H1 (cell line): ENCODE data around the gene RNU1-4. TPM values are rescaled to one million over a fixed set of nuclear protein-coding genes. Genes with fewer than 3 reads are reported as not detected.
"Not testable (repeated sequence)": the region's sequence is repeated elsewhere in the genome, so short reads cannot be mapped to it uniquely, and the experiment has no call there.

Source experiments
- CTCF ChIA-PET: fragments of 300-600 bp; sonication (Branson Sonifier 250); formaldehyde crosslinking; loops from one replicate; lab custom pipeline; 2021; ENCODE audit not compliant: partially characterized antibody; lab: Charles Lee
- POLR2A ChIA-PET: fragments of 300-600 bp; sonication (Branson Sonifier 250); formaldehyde crosslinking; loops from one replicate; lab custom pipeline; 2021; ENCODE audit warnings: inconsistent platforms; ENCODE audit not compliant: partially characterized antibody; lab: Charles Lee
- DNase-seq, 2 experiments: peaks; one replicate each; pipeline versions ENCODE4 v3.0.0 to v3.0.0-alpha.2; 2010 to 2022; ENCODE audit warnings: low spot score in 2 of 2, low read depth in 1 of 2, mixed read lengths in 1 of 2
- FAIRE-seq: peaks from 2 replicates; lab custom pipeline; 2011; peaks lifted over from hg19 to GRCh38; lab: Jason Lieb, UNC
- H2AFZ ChIP-seq: 2 replicates; pipeline ENCODE4 v1.8.1; 2012; ENCODE audit warnings: low read length, inconsistent platforms
- H2AK5ac ChIP-seq: 2 replicates; pipeline ENCODE4 v1.6.1; 2013; ENCODE audit warnings: low read depth, low read length
- H2BK120ac ChIP-seq: replicated peaks from 2 replicates; pipeline ENCODE3; 2013; ENCODE audit warnings: low read depth, low read length, inconsistent platforms
- H2BK12ac ChIP-seq: 2 replicates; pipeline ENCODE4 v1.6.1; 2013; ENCODE audit warnings: low read depth, low read length
- H2BK15ac ChIP-seq: 2 replicates; pipeline ENCODE4 v1.6.1; 2013; ENCODE audit warnings: low read length
- H2BK20ac ChIP-seq: 2 replicates; pipeline ENCODE4 v1.6.1; 2013; ENCODE audit warnings: low read length
- H2BK5ac ChIP-seq: 2 replicates; pipeline ENCODE4 v1.6.1; 2013; ENCODE audit warnings: low read depth, low read length
- H3K14ac ChIP-seq: 2 replicates; pipeline ENCODE4 v1.6.1; 2013; ENCODE audit warnings: inconsistent platforms; ENCODE audit not compliant: insufficient read length
- H3K18ac ChIP-seq: 2 replicates; pipeline ENCODE4 v1.6.1; 2013; ENCODE audit warnings: low read length; ENCODE audit errors: extremely low read depth
- H3K23ac ChIP-seq: 2 replicates; pipeline ENCODE4 v1.6.1; 2013; ENCODE audit warnings: inconsistent platforms; ENCODE audit not compliant: insufficient read length
- H3K23me2 ChIP-seq: 2 replicates; pipeline ENCODE4 v1.6.1; 2013; ENCODE audit warnings: low read depth, low read length
- H3K27ac ChIP-seq: 2 replicates; pipeline ENCODE4 v1.6.1; 2011; ENCODE audit warnings: low read depth, low read length, inconsistent platforms
- H3K27me3 ChIP-seq, 4 experiments: replicated peaks in 1 of 4; 1 replicate in 1 of 4; 2 replicates in 3 of 4; pipeline versions ENCODE4 v1.6.1 to v1.8.1; 2011 to 2013; ENCODE audit warnings: low read length in 3 of 4, mild to moderate bottlenecking in 3 of 4, inconsistent platforms in 2 of 4, mixed read lengths in 2 of 4, moderate library complexity in 1 of 4; ENCODE audit not compliant: control insufficient read depth in 3 of 4, insufficient read depth in 3 of 4; ENCODE audit errors: extremely low read depth in 1 of 4
- H3K36me3 ChIP-seq, 4 experiments: 2 replicates each; pipeline versions ENCODE4 v1.6.1 to v1.8.1; 2011 to 2013; ENCODE audit warnings: mild to moderate bottlenecking in 4 of 4, low read length in 3 of 4, moderate library complexity in 2 of 4, control low read depth in 1 of 4, inconsistent platforms in 1 of 4; ENCODE audit not compliant: insufficient read depth in 4 of 4, control insufficient read depth in 2 of 4
- H3K4ac ChIP-seq: replicated peaks from 2 replicates; pipeline ENCODE3; 2013; ENCODE audit warnings: low read length, low read depth, mixed read lengths, inconsistent platforms; ENCODE audit not compliant: insufficient read length
- H3K4me1 ChIP-seq, 4 experiments: replicated peaks in 1 of 4; 1 replicate in 1 of 4; 2 replicates in 3 of 4; pipeline versions ENCODE4 v1.6.1 to v1.8.1; 2011 to 2013; ENCODE audit warnings: low read length in 3 of 4, inconsistent platforms in 2 of 4, mixed read lengths in 1 of 4; ENCODE audit not compliant: insufficient read depth in 4 of 4, control insufficient read depth in 3 of 4
- H3K4me2 ChIP-seq, 2 experiments: 2 replicates each; pipeline versions ENCODE4 v1.6.1 to v1.8.1; 2011 to 2013; ENCODE audit warnings: low read depth in 2 of 2, low read length in 2 of 2, control low read depth in 1 of 2, inconsistent platforms in 1 of 2, mild to moderate bottlenecking in 1 of 2; ENCODE audit not compliant: insufficient read depth in 1 of 2
- H3K4me3 ChIP-seq, 4 experiments: fragments of 200-600, 300-600 bp in 1 of 4; sonication (generic), shearing (Covaris generic), sonication (Bioruptor Twin) in 1 of 4; 2 replicates each; pipeline versions ENCODE4 v1.5.1 to v1.8.1; 2011 to 2016; ENCODE audit warnings: low read length in 4 of 4, low read depth in 3 of 4, control low read depth in 2 of 4, inconsistent platforms in 2 of 4, mild to moderate bottlenecking in 2 of 4, mixed read lengths in 1 of 4, moderate library complexity in 1 of 4; ENCODE audit not compliant: insufficient read depth in 2 of 4; ENCODE audit errors: extremely low read depth in 1 of 4
- H3K56ac ChIP-seq: replicated peaks from 2 replicates; pipeline ENCODE3; 2013; ENCODE audit warnings: low read depth, mild to moderate bottlenecking, mixed read lengths, low read length, inconsistent platforms; ENCODE audit not compliant: insufficient read length
- H3K79me1 ChIP-seq: 2 replicates; pipeline ENCODE4 v1.6.1; 2013; ENCODE audit warnings: low read depth, low read length, control low read depth
- H3K79me2 ChIP-seq, 2 experiments: 2 replicates each; pipeline versions ENCODE4 v1.6.1 to v1.8.1; 2012 to 2013; ENCODE audit warnings: low read length in 2 of 2, mild to moderate bottlenecking in 2 of 2, inconsistent platforms in 1 of 2; ENCODE audit not compliant: insufficient read depth in 2 of 2, control insufficient read depth in 1 of 2
- H3K9ac ChIP-seq, 4 experiments: replicated peaks in 1 of 4; 1 replicate in 1 of 4; 2 replicates in 3 of 4; pipeline versions ENCODE4 v1.6.1 to v1.8.1; 2011 to 2013; ENCODE audit warnings: low read depth in 3 of 4, low read length in 3 of 4, control low read depth in 2 of 4, mild to moderate bottlenecking in 2 of 4, moderate library complexity in 2 of 4, inconsistent platforms in 1 of 4; ENCODE audit errors: extremely low read depth in 1 of 4
- H3K9me3 ChIP-seq, 2 experiments: 2 replicates each; pipeline versions ENCODE4 v1.6.1 to v1.8.1; 2012 to 2013; ENCODE audit warnings: mild to moderate bottlenecking in 2 of 2, moderate library complexity in 2 of 2, control low read depth in 1 of 2, inconsistent platforms in 1 of 2, low read depth in 1 of 2, low read length in 1 of 2, mixed read lengths in 1 of 2; ENCODE audit not compliant: insufficient read depth in 2 of 2
- H4K20me1 ChIP-seq, 2 experiments: replicated peaks in 1 of 2; 2 replicates each; pipeline versions ENCODE3 to v1.8.1; 2011 to 2013; ENCODE audit warnings: inconsistent platforms in 2 of 2, low read length in 2 of 2, mild to moderate bottlenecking in 1 of 2; ENCODE audit not compliant: insufficient read depth in 2 of 2, control insufficient read depth in 1 of 2
- H4K5ac ChIP-seq: 2 replicates; pipeline ENCODE4 v1.6.1; 2013; ENCODE audit warnings: low read length, low read depth, mixed read lengths, inconsistent platforms; ENCODE audit not compliant: insufficient read length
- H4K8ac ChIP-seq: 2 replicates; pipeline ENCODE4 v1.8.0; 2013; ENCODE audit warnings: mild to moderate bottlenecking, moderate library complexity, low read length, inconsistent platforms; ENCODE audit not compliant: insufficient read depth; ENCODE audit errors: extremely low read depth
- H4K91ac ChIP-seq: replicated peaks from 2 replicates; pipeline ENCODE3; 2013; ENCODE audit warnings: low read length, mixed read lengths, inconsistent platforms; ENCODE audit not compliant: insufficient read length
- WGBS, 2 experiments: shearing (Covaris generic) in 1 of 2; methylation state at CpG; one replicate each; pipeline versions ENCODE4 v1.1.6 to v1.1.7; 2013 to 2015; ENCODE audit warnings: low lambda C conversion rate in 2 of 2, mixed read lengths in 2 of 2, inconsistent platforms in 1 of 2, low coverage in 1 of 2, missing lambda C conversion rate in 1 of 2; ENCODE audit not compliant: insufficient replicate concordance in 2 of 2, insufficient coverage in 1 of 2, insufficient read length in 1 of 2; ENCODE audit errors: extremely low coverage in 1 of 2, missing lambda C conversion rate in 1 of 2; 5-methylcytosine and 5-hydroxymethylcytosine counted together
- polyA plus RNA-seq, 7 experiments: library from polyadenylated mRNA; depleted of rRNA in 3 of 7; stranded (reverse) in 5 of 7; unstranded in 2 of 7; fragments of >200 nt in 5 of 7; fragments of 200-250 nt in 2 of 7; gene quantifications; 1 replicate in 5 of 7; 2 replicates in 1 of 7; 4 replicates in 1 of 7; pipeline versions ENCODE4 v1.2.1 to v1.2.3, GENCODE V29; 2011 to 2013; ENCODE audit warnings: missing spikeins in 2 of 7, mixed read lengths in 2 of 7
- total RNA-seq: library from RNA; stranded (reverse); fragmentation: NEBNext Ultra II Directional; extraction: Animal tissue kit (Norgen Biotek cat#: 25700); gene quantifications from 2 replicates; pipeline ENCODE4 v1.2.1, GENCODE V29; 2021

RNU1-4 gene
- total and polyA plus RNA-seq, 2 of the 8 experiments (the other 6 are each of a cell fraction or from before 2014, with no cell fraction given), result 145 to 1,303 TPM

DNA sequence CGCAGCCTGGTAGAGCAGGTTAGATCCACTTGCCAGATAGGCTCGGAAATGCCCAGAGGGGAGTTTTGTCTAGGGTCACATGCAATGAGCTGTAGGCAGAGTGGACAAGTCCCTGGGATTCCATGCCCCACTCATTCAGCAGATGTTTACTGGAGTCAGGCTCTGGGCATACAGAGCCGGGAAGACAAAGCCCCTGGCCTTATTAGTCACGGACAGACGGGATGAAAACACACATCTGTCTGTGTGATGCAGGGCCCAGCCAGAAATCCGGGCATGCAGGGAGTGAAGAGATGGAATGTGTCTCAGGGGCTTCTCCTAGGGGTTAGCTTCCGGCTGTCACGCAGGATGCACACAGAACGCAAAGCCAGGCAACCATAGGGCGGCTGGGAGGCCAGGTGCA, 26.8 kb upstream of the RNU1-4 start:
- H2BK12ac ChIP-seq, H3K4ac ChIP-seq, H3K4me2 ChIP-seq, H3K9me3 ChIP-seq, H3K14ac ChIP-seq, H3K79me1 ChIP-seq, H2BK20ac ChIP-seq, H4K5ac ChIP-seq, H4K91ac ChIP-seq, H2AFZ ChIP-seq, H3K79me2 ChIP-seq, H3K23me2 ChIP-seq, H3K23ac ChIP-seq, H4K8ac ChIP-seq, H4K20me1 ChIP-seq, H3K4me3 ChIP-seq, DNase-seq, H2BK120ac ChIP-seq, FAIRE-seq, H3K27me3 ChIP-seq, H3K18ac ChIP-seq, H3K36me3 ChIP-seq, H3K27ac ChIP-seq, H3K9ac ChIP-seq, H2AK5ac ChIP-seq, POLR2A ChIA-PET, H3K56ac ChIP-seq, H3K4me1 ChIP-seq, H2BK15ac ChIP-seq, H2BK5ac ChIP-seq: not testable (repeated sequence)
- CTCF ChIA-PET, result interaction anchor here (1.1 to 29.9 kb wide), 6 partner anchors 10 to 88 kb away, joined by 3 to 723 read pairs (median 5); no protein-coding TSS in a partner anchor
- WGBS, 2 experiments, result 80% methylated on average over 4 of the region's 10 CpGs; no CpG with 5 or more reads in 1 of the 2 experiments
